B cell (primary cell): Measurements from ENCODE around the gene RRP1. TPM values are rescaled to one million over a fixed set of nuclear protein-coding genes. Genes with fewer than 3 reads are reported as not detected.

Experiments used
- ATAC-seq: fragments of 200-7000 bp; cut with Tn5 transposase; one replicate; pipeline ENCODE4 v1.10.0; 2021; ENCODE audit warnings: low read depth, mild to moderate bottlenecking, moderate number of reproducible peaks, moderate library complexity
- CTCF ChIA-PET: fragments of 350-600 bp; sonication (Branson Sonifier 250); formaldehyde crosslinking; loops from one replicate; lab custom pipeline; 2021; ENCODE audit warnings: antibody characterized with exemption, inconsistent platforms; lab: Charles Lee
- POLR2A ChIA-PET: fragments of 350-600 bp; sonication (Branson Sonifier 250); formaldehyde crosslinking; loops from one replicate; lab custom pipeline; 2021; ENCODE audit warnings: antibody characterized with exemption; lab: Charles Lee
- DNase-seq: peaks from one replicate; pipeline ENCODE4 v3.0.0; 2013
- H2AFZ ChIP-seq: 2 replicates; pipeline ENCODE4 v1.6.1; 2012; ENCODE audit warnings: mild to moderate bottlenecking, low read depth, low read length; ENCODE audit not compliant: insufficient read depth, poor library complexity, severe bottlenecking
- H3K27ac ChIP-seq, 2 donors: 1 replicate in 1 of 2; 2 replicates in 1 of 2; pipeline ENCODE4 v1.5.1; 2012 to 2013; ENCODE audit warnings: low read length in 2 of 2, mild to moderate bottlenecking in 2 of 2, moderate library complexity in 1 of 2
- H3K27me3 ChIP-seq, 4 experiments: fragments of 200-600 bp in 1 of 4; sonication (generic) in 1 of 4; replicated peaks in 1 of 4; 1 replicate in 2 of 4; 2 replicates in 2 of 4; pipeline versions ENCODE4 v1.6.1 to v1.7.0; 2013 to 2016; ENCODE audit warnings: low read length in 3 of 4, mild to moderate bottlenecking in 2 of 4, mixed read lengths in 1 of 4, moderate library complexity in 1 of 4; ENCODE audit not compliant: insufficient read depth in 4 of 4, control insufficient read depth in 3 of 4; ENCODE audit errors: control extremely low read depth in 1 of 4
- H3K36me3 ChIP-seq, 2 experiments: replicated peaks in 1 of 2; 1 replicate in 1 of 2; 2 replicates in 1 of 2; pipeline versions ENCODE4 v1.6.1 to v1.7.1; 2013; ENCODE audit warnings: low read length in 1 of 2; ENCODE audit not compliant: insufficient read depth in 2 of 2, control insufficient read depth in 1 of 2; ENCODE audit errors: control extremely low read depth in 1 of 2, extremely low read depth in 1 of 2
- H3K4me1 ChIP-seq, 2 donors: fragments of 200-600 bp in 1 of 2; sonication (generic) in 1 of 2; 1 replicate in 1 of 2; 2 replicates in 1 of 2; pipeline versions ENCODE4 v1.5.1 to v1.6.1; 2013 to 2017; ENCODE audit warnings: low read length in 2 of 2; ENCODE audit not compliant: control insufficient read depth in 2 of 2, insufficient read depth in 2 of 2
- H3K4me2 ChIP-seq: replicated peaks from 2 replicates; pipeline ENCODE3; 2012; ENCODE audit warnings: mild to moderate bottlenecking, low read depth, low read length; ENCODE audit not compliant: poor library complexity, severe bottlenecking
- H3K4me3 ChIP-seq, 5 experiments: fragments of 200-600 bp in 1 of 5; sonication (generic) in 1 of 5; 1 replicate in 3 of 5; 2 replicates in 2 of 5; pipeline versions ENCODE4 v1.5.1 to v1.7.0; 2011 to 2016; ENCODE audit warnings: low read length in 4 of 5, mild to moderate bottlenecking in 4 of 5, low read depth in 2 of 5, control low read depth in 1 of 5, moderate library complexity in 1 of 5; ENCODE audit not compliant: insufficient read depth in 1 of 5; ENCODE audit errors: control extremely low read depth in 1 of 5, extremely low read depth in 1 of 5
- H3K79me2 ChIP-seq: fragments of 200-600 bp; sonication (generic); one replicate; pipeline ENCODE4 v1.6.0; 2016; ENCODE audit warnings: low read length; ENCODE audit not compliant: control insufficient read depth, insufficient read depth
- H3K9ac ChIP-seq: fragments of 200-600 bp; sonication (generic); 2 replicates; pipeline ENCODE4 v1.6.1; 2017; ENCODE audit warnings: mild to moderate bottlenecking, low read length, moderate library complexity
- H3K9me3 ChIP-seq, 3 donors: one replicate each; pipeline versions ENCODE4 v1.6.1 to v1.7.1; 2013; ENCODE audit warnings: low read length in 2 of 3; ENCODE audit not compliant: control insufficient read depth in 2 of 3, insufficient read depth in 1 of 3; ENCODE audit errors: control extremely low read depth in 1 of 3
- H4K20me1 ChIP-seq: 2 replicates; pipeline ENCODE4 v1.6.0; 2012; ENCODE audit warnings: mild to moderate bottlenecking, low read length; ENCODE audit not compliant: insufficient read depth, control insufficient read depth, poor library complexity, severe bottlenecking
- H3K27ac Mint-ChIP-seq: one replicate; pipeline ENCODE4 v1.8.0; 2021; ENCODE audit warnings: mixed read lengths
- H3K27me3 Mint-ChIP-seq: one replicate; pipeline ENCODE4 v1.8.0; 2021; ENCODE audit warnings: mixed read lengths
- H3K4me1 Mint-ChIP-seq: one replicate; pipeline ENCODE4 v1.8.0; 2021; ENCODE audit warnings: mixed read lengths
- H3K4me3 Mint-ChIP-seq: one replicate; pipeline ENCODE4 v1.8.0; 2021; ENCODE audit warnings: mixed read lengths
- H3K9me3 Mint-ChIP-seq: one replicate; pipeline ENCODE4 v1.8.0; 2022; ENCODE audit warnings: mixed read lengths; ENCODE audit not compliant: insufficient read depth
- CTCF ChIP-seq: fragments of 200-600 bp; IDR thresholded peaks from one replicate; pipeline ENCODE4 v1.8.0; 2022; ENCODE audit warnings: antibody characterized with exemption, mild to moderate bottlenecking
- EZH2 ChIP-seq: IDR thresholded peaks from 2 replicates; pipeline ENCODE4 v1.6.1; 2012; ENCODE audit warnings: borderline replicate concordance, low read depth, mild to moderate bottlenecking, moderate library complexity, low read length; ENCODE audit not compliant: insufficient read depth, poor library complexity, severe bottlenecking
- WGBS: methylation state at CpG from one replicate; pipeline ENCODE4 v1.1.5; 2013; ENCODE audit warnings: missing lambda C conversion rate; ENCODE audit not compliant: insufficient coverage; 5-methylcytosine and 5-hydroxymethylcytosine counted together
- intact Hi-C: fragments of 100-400 bp; cut with micrococcal nuclease; formaldehyde crosslinking; loops from one replicate; pipeline ENCODE4 v1.10.0; 2022
- polyA plus RNA-seq: library from polyadenylated mRNA; depleted of rRNA; stranded (reverse); fragments of >200 nt; gene quantifications from 2 replicates; pipeline ENCODE4 v1.2.3, GENCODE V29; 2012
- total RNA-seq, 2 donors: library from RNA; stranded (reverse); fragments of 120-200 nt in 1 of 2; gene quantifications; 1 replicate in 1 of 2; 2 replicates in 1 of 2; pipeline versions ENCODE4 v1.2.3 to v1.2.4, GENCODE V29; 2013 to 2022

Gene RRP1
- total and polyA plus RNA-seq, 2 donors (not counting 1 experiment from before 2014, with no cell fraction given), result 9.6 to 27.8 TPM

GRCh38 chr21:43802713-43803313, 13.4 kb downstream of the RRP1 start:
- ChIA-PET POLR2A (no interaction called here), CTCF (no interaction called here)
- H3K27ac ChIP-seq, result no peak overlapping the region
- Mint-ChIP-seq H3K27ac (peak overlapping the region; percentile 15), H3K4me1 (peaks cover 22% of the 10 kb centered on the region), H3K9me3 (no peaks in the 10 kb centered on the region), H3K4me3 (no peak overlapping the region), H3K27me3 (no peaks in the 10 kb centered on the region)
- peaks cover 11% of the 10 kb centered on the region for H3K79me2 ChIP-seq
- H2AFZ ChIP-seq, result no peak overlapping the region
- H3K9ac ChIP-seq, result no peak overlapping the region
- peaks cover 39% of the 10 kb centered on the region for H4K20me1 ChIP-seq
- peaks cover 0 to 59% of the 10 kb centered on the region in 2 experiments for H3K36me3 ChIP-seq
- DNase-seq, result no peak
- H3K4me1 ChIP-seq, result peaks cover 26 to 36% of the 10 kb centered on the region in 2 donors
- H3K9me3 ChIP-seq, result peaks cover 0 to 6% (median 0%) of the 10 kb centered on the region in 3 donors
- TF ChIP-seq CTCF (no peak), EZH2 (no peak)
- intact Hi-C loops, result loop anchor here (10.0 kb wide), 1 partner anchor 62 kb away; the partner anchor contains the start of gene AGPAT3
- WGBS, result 98% methylated on average over 14 of the region's 14 CpGs
- ATAC-seq, result no peak
- no peak overlapping the region for H3K4me2 ChIP-seq
- H3K4me3 ChIP-seq, result no peak overlapping the region
- peaks cover 0 to 3% (median 0%) of the 10 kb centered on the region in 4 experiments for H3K27me3 ChIP-seq

- no peak overlapping the region for H3K27ac ChIP-seq
- peak overlapping the region; percentile 32 for H3K27ac Mint-ChIP-seq
- WGBS, result 95% methylated on average over 31 of the region's 33 CpGs
- H3K4me1 Mint-ChIP-seq, result peaks cover 22% of the 10 kb centered on the region
- H3K9ac ChIP-seq, result no peak overlapping the region
- POLR2A ChIA-PET, result no interaction called here
- no peak overlapping the region for H3K4me3 Mint-ChIP-seq
- no peaks in the 10 kb centered on the region for H3K27me3 Mint-ChIP-seq
- H3K4me3 ChIP-seq, result no peak overlapping the region
- TF ChIP-seq CTCF, result no peak
- TF ChIP-seq EZH2, result no peak
- ATAC-seq (no peak), DNase-seq (no peak)
- H3K27me3 ChIP-seq, result peaks cover 0 to 4% (median 2%) of the 10 kb centered on the region in 4 experiments
- H3K9me3 Mint-ChIP-seq, result no peaks in the 10 kb centered on the region
- peaks cover 0 to 6% (median 0%) of the 10 kb centered on the region in 3 donors for H3K9me3 ChIP-seq
- intact Hi-C loops, result loop anchor here (10.0 kb wide), 1 partner anchor 61 kb away; the partner anchor contains the start of gene AGPAT3
- H3K4me1 ChIP-seq, result peaks cover 26 to 38% of the 10 kb centered on the region in 2 donors
- H3K4me2 ChIP-seq, result no peak overlapping the region
- H3K36me3 ChIP-seq, result peaks cover 0 to 51% of the 10 kb centered on the region in 2 experiments
- H4K20me1 ChIP-seq, result peaks cover 49% of the 10 kb centered on the region
- H3K79me2 ChIP-seq, result peaks cover 18% of the 10 kb centered on the region
- H2AFZ ChIP-seq, result no peak overlapping the region
- CTCF ChIA-PET, result no interaction called here
Measured at GRCh38 chr21:43803558-43804300, 14.4 kb downstream of the RRP1 start.
